ENCODE measurements around the gene PRKAR2B.
A peak's percentile ranks its signal among the peaks of the same experiment; 100 is the strongest.
"Not testable (repeated sequence)": the region's sequence is repeated elsewhere in the genome, so short reads cannot be mapped to it uniquely, and the experiment has no call there.

PRKAR2B gene

DNA sequence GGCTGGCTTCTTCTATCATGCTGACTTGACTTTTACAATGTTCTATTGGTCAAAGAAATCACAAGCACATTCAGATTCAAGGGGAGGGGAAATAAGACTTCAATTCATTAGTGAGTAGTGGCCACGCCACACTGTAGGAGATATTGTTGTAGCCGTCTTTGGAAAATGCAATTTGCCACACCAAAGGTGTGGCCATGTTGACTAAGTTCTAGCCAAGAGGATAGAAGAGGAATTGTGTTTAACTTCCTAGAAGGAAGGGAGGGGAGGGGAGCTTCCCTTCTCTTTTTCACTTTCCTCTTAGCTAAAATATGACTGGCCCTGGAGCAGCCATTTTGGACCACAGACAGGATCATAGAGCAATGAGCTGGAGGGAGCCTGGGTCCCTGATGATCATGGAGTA, 3.4 kb upstream of the PRKAR2B start:
- Histone ChIP-seq H3K4me3 (ENCODE audit: low read length in 2 of 2) (no peak overlapping the region), H3K27ac (ENCODE audit: low read length) (no peak overlapping the region), H3K27me3 (ENCODE audit: control insufficient read depth in 1 of 2, insufficient read depth in 2 of 2, low read length in 2 of 2) (no peaks in the 10 kb centered on the region), H3K9ac (ENCODE audit: low read length in 2 of 2) (no peak overlapping the region), H3K4me1 (ENCODE audit: control insufficient read depth, insufficient read depth, low read length) (peaks cover 2% of the 10 kb centered on the region), H3K9me3 (ENCODE audit: control insufficient read depth in 2 of 2, low read length in 2 of 2) (no peaks in the 10 kb centered on the region), H3K36me3 (ENCODE audit: control insufficient read depth in 2 of 2, insufficient read depth in 2 of 2, low read length in 2 of 2) (no peaks in the 10 kb centered on the region)

DNA sequence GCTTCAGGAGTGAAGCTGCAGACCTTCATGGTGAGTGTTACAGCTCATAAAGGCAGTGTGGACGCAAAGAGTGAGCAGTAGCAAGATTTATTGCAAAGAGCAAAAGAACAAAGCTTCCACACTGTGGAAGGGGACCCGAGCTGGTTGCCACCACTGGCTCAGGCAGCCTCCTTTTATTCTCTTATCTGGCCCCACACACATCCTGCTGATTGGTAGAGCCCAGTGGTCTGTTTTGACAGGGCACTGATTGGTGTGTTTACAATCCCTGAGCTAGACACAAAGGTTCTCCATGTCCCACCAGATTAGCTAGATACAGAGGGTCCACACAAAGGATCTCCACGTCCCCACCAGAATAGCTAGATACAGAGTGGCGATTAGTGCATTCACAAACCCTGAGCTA, 2.7 kb upstream of the PRKAR2B start:
- H3K4me3 ChIP-seq (ENCODE audit: low read length in 2 of 2); H3K4me1 ChIP-seq (ENCODE audit: control insufficient read depth, insufficient read depth, low read length); H3K27me3 ChIP-seq (ENCODE audit: control insufficient read depth in 1 of 2, insufficient read depth in 2 of 2, low read length in 2 of 2); H3K9ac ChIP-seq (ENCODE audit: low read length in 2 of 2); H3K27ac ChIP-seq (ENCODE audit: low read length); H3K36me3 ChIP-seq (ENCODE audit: control insufficient read depth in 2 of 2, insufficient read depth in 2 of 2, low read length in 2 of 2); H3K9me3 ChIP-seq (ENCODE audit: control insufficient read depth in 2 of 2, low read length in 2 of 2): not testable (repeated sequence)

DNA sequence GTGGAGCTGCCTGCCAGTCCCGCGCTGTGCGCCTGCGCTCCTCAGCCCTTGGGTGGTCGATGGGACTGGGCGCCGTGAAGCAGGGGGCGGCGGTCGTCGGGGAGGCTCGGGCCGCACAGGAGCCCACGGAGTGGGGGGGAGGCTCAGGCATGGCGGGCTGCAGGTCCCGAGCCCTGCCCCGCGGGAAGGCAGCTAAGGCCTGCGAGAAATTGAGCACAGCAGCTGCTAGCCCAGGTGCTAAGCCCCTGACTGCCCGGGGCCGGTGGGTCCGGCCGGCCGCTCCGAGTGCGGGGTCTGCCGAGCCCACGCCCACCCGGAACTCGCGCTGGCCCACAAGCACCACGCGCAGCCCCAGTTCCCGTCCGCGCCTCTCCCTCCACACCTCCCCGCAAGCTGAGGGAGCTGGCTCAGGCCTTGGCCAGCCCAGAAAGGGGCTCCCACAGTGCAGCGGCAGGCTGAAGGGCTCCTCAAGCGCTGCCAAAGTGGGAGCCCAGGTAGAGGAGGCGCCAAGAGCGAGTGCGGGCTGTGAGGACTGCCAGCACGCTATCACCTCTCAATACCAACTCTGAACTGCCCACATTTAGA, 2.1 kb upstream of the PRKAR2B start:
- not testable (repeated sequence) for H3K9me3 ChIP-seq (ENCODE audit: control insufficient read depth in 2 of 2, low read length in 2 of 2); H3K27me3 ChIP-seq (ENCODE audit: control insufficient read depth in 1 of 2, insufficient read depth in 2 of 2, low read length in 2 of 2); H3K4me1 ChIP-seq (ENCODE audit: control insufficient read depth, insufficient read depth, low read length); H3K9ac ChIP-seq (ENCODE audit: low read length in 2 of 2); H3K36me3 ChIP-seq (ENCODE audit: control insufficient read depth in 2 of 2, insufficient read depth in 2 of 2, low read length in 2 of 2); H3K27ac ChIP-seq (ENCODE audit: low read length); H3K4me3 ChIP-seq (ENCODE audit: low read length in 2 of 2)

DNA sequence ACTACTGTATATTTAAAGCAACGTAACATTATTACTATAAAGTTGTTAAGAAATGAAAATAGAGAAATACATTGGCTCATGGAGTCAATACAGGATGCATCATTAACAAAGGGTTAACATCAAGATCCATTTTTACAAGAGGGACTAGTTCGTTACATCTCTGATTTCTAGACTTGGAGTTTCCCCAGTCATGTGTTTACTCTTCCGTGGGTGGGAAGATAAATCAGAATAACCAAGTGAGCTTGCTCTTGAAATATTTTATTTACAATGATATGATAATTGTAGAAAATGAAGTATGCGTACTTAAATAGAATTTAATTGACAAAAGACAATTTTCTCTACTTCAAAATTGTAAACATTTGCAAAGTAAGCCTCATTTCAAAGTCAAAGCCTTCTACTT, 1.0 kb upstream of the PRKAR2B start:
- Histone ChIP-seq H3K27me3 (ENCODE audit: control insufficient read depth in 1 of 2, insufficient read depth in 2 of 2, low read length in 2 of 2) (no peaks in the 10 kb centered on the region), H3K9ac (ENCODE audit: low read length in 2 of 2) (peak overlapping the region in 1 of 2 donors; percentile 68), H3K36me3 (ENCODE audit: control insufficient read depth in 2 of 2, insufficient read depth in 2 of 2, low read length in 2 of 2) (no peaks in the 10 kb centered on the region), H3K4me3 (ENCODE audit: low read length in 2 of 2) (peak overlapping the region in 1 of 2 donors; percentile 78), H3K27ac (ENCODE audit: low read length) (peak overlapping the region; percentile 68), H3K9me3 (ENCODE audit: control insufficient read depth in 2 of 2, low read length in 2 of 2) (no peaks in the 10 kb centered on the region), H3K4me1 (ENCODE audit: control insufficient read depth, insufficient read depth, low read length) (peaks cover 2% of the 10 kb centered on the region)

DNA sequence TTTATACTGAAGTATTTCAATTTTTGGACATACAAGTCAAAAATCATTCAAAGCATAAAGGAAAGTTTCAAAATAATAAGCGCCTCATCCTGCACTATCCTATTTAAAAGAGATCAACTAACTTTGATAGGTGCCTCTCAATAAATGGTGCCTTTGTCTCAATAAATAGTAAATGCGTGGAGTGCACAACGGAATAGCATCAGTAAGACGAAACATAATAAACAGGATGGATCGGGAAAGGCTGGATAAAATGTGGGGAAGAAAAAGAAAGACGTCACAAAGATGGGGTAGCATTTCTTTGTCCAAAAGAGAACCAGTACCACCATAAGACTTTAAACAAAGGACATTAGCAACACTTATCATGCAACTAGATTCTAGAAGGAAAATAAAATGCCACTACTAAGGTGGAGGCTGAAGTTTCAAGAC, 571 bp upstream of the PRKAR2B start:
- H3K4me3 ChIP-seq (ENCODE audit: low read length in 2 of 2) = peak overlapping the region; percentile 61 to 78
- H3K36me3 ChIP-seq (ENCODE audit: control insufficient read depth in 2 of 2, insufficient read depth in 2 of 2, low read length in 2 of 2) = no peaks in the 10 kb centered on the region
- peak overlapping the region; percentile 48 to 68 for H3K9ac ChIP-seq (ENCODE audit: low read length in 2 of 2)
- H3K27me3 ChIP-seq (ENCODE audit: control insufficient read depth in 1 of 2, insufficient read depth in 2 of 2, low read length in 2 of 2) = no peaks in the 10 kb centered on the region
- H3K27ac ChIP-seq (ENCODE audit: low read length) = peak overlapping the region; percentile 68
- H3K4me1 ChIP-seq (ENCODE audit: control insufficient read depth, insufficient read depth, low read length) = peaks cover 2% of the 10 kb centered on the region
- H3K9me3 ChIP-seq (ENCODE audit: control insufficient read depth in 2 of 2, low read length in 2 of 2) = no peaks in the 10 kb centered on the region

DNA sequence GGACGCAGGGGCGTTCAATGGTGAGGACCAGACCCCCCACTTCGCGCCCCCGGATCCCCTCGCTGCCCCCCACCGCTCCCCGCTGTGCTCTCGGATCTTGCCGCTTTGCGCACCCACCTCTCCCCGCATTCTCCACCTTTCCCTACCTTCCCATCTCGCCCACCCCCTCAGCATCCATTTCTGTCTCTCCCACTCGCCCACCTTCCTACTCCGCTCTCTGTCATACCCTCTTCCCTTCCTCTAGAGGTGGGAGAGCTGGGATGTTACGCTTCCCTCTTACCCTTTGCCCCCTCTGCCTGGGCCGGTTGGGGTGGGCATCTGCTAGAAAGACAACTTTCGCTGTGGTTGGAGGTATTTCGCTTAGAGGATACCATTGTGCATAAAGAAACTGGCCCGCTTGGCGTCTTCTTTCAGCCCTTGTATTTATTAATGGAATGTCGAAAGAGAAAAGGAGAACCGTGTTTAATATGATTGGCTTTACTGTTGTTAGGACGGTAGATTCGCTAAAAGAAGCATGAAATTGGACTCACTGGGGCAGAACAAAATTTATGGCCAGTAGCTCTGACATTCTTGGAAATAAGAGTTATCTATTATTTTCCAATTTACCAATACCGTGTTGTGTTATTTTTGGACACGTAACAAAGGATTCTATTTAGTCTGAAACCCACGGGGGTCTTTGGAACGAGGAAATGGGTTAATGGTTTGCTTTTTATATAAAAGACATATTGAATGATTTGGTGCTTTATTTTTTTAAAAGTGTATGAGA, 873 bp downstream of the PRKAR2B start:
- Histone ChIP-seq H3K27ac (ENCODE audit: low read length) (no peak overlapping the region), H3K27me3 (ENCODE audit: control insufficient read depth in 1 of 2, insufficient read depth in 2 of 2, low read length in 2 of 2) (no peaks in the 10 kb centered on the region), H3K4me3 (ENCODE audit: low read length in 2 of 2) (peak overlapping the region; percentile 85), H3K36me3 (ENCODE audit: control insufficient read depth in 2 of 2, insufficient read depth in 2 of 2, low read length in 2 of 2) (no peaks in the 10 kb centered on the region), H3K9me3 (ENCODE audit: control insufficient read depth in 2 of 2, low read length in 2 of 2) (no peaks in the 10 kb centered on the region), H3K4me1 (ENCODE audit: control insufficient read depth, insufficient read depth, low read length) (peaks cover 2% of the 10 kb centered on the region), H3K9ac (ENCODE audit: low read length in 2 of 2) (peak overlapping the region; percentile 58 to 73)

DNA sequence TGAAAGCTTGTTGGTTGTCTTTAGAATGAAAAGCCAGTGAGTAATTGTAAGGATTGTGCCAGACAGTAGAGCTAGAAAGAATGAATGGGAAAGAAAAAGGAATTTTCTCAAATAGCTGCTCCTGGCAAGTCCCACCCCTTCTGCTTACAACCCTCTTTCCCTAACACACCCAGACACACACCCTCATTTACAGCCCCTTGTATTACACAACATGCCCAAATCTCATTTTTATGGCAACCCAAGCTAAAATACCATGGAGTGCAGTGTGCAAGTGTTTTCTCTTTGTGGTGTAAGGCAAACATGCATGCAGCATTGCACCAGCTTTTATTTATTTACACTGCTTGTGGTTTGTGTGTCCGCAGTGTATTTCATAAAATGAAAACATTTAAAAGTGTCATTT, 1.5 kb downstream of the PRKAR2B start:
- Histone ChIP-seq H3K9me3 (ENCODE audit: control insufficient read depth in 2 of 2, low read length in 2 of 2) (no peaks in the 10 kb centered on the region), H3K4me3 (ENCODE audit: low read length in 2 of 2) (peak overlapping the region; percentile 85), H3K27me3 (ENCODE audit: control insufficient read depth in 1 of 2, insufficient read depth in 2 of 2, low read length in 2 of 2) (no peaks in the 10 kb centered on the region), H3K9ac (ENCODE audit: low read length in 2 of 2) (peak overlapping the region in 1 of 2 donors; percentile 73), H3K27ac (ENCODE audit: low read length) (no peak overlapping the region), H3K4me1 (ENCODE audit: control insufficient read depth, insufficient read depth, low read length) (peaks cover 5% of the 10 kb centered on the region), H3K36me3 (ENCODE audit: control insufficient read depth in 2 of 2, insufficient read depth in 2 of 2, low read length in 2 of 2) (no peaks in the 10 kb centered on the region)

DNA sequence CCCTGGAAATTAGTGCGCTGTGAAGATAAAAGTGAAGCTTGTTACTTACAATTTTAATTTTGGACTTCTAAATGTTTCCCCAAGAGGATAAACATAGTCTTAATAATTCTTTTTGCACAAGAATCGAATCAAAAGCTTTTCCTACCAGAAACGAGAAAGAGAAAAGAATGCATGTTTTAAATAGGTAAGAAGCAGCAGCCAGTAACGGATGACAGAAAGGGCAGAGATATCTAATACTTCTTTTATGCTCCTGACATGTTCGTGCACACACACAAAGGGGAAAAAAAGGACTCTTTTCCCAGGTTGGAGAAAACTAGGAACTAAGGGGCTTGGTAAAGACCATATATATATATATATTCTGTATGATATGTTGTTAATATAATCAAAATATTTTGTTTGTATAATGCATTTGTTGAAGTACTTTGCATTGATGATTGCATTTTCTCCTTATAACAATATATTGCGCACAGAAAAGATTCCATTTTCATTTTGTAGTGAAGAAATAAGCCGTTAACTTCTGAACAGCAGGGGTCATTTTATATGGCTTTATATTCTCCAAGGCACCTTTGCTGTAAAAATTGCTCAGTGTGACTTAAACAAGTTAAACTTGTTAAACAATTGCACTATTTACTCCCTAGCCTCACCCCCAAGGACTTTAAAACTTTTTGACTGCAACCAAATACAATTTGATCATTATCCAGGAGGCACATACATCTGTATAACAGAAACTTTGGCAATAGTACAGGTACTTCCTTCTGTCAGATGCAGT, 2.2 kb downstream of the PRKAR2B start:
- Histone ChIP-seq H3K27ac (ENCODE audit: low read length) (no peak overlapping the region), H3K9ac (ENCODE audit: low read length in 2 of 2) (no peak overlapping the region), H3K4me3 (ENCODE audit: low read length in 2 of 2) (peak overlapping the region in 1 of 2 donors; percentile 85)

DNA sequence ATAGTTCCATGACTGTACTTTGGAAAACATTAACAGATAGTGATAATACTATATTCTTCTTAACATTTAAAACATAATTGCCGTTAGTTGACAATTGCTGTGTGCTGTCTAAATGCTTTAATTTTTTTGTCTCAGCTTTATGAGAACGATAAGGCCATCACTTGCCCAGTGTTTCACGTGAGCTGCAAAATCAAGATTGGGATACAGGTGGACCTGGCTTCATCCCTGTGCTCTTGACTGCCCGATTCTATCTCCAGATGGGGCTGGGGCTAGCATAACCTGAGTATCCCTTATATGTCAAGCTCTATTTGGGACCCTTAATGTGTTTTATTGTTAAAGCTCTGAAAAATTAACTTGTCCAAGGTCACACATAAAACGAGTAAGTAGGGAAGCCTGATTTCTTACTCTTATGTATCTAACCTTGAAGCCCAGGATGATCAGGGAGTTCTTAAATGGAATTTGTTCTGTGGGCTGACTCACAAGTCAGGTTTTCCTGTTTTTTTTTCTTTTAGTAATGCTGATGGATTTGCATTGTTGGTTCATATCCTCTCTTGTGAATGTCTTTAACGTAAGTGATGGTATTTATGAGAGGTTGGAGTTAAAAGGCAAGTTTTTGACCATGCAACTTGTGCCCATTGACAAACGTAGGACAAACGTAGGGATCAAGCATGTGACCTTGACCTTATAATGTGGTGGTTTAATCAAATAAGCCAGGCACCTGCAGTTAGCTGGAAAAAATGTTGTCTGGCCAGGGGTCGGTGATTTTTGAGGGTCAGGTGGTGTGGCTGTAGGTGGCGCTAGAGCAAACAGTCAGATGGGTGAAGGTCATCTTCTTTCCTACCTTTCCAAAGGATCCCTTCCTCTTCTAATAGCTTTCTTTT, 3.6 kb downstream of the PRKAR2B start:
- Histone ChIP-seq H3K27me3 (ENCODE audit: control insufficient read depth in 1 of 2, insufficient read depth in 2 of 2, low read length in 2 of 2) (no peaks in the 10 kb centered on the region), H3K4me3 (ENCODE audit: low read length in 2 of 2) (no peak overlapping the region), H3K4me1 (ENCODE audit: control insufficient read depth, insufficient read depth, low read length) (peaks cover 5% of the 10 kb centered on the region)

More for the DNA sequence above, 2.2 kb downstream of the PRKAR2B start:
- peaks cover 5% of the 10 kb centered on the region for H3K4me1 ChIP-seq (ENCODE audit: control insufficient read depth, insufficient read depth, low read length)
- no peaks in the 10 kb centered on the region for H3K9me3 ChIP-seq (ENCODE audit: control insufficient read depth in 2 of 2, low read length in 2 of 2)
- no peaks in the 10 kb centered on the region for H3K36me3 ChIP-seq (ENCODE audit: control insufficient read depth in 2 of 2, insufficient read depth in 2 of 2, low read length in 2 of 2)
- H3K27me3 ChIP-seq (ENCODE audit: control insufficient read depth in 1 of 2, insufficient read depth in 2 of 2, low read length in 2 of 2) = no peaks in the 10 kb centered on the region

DNA sequence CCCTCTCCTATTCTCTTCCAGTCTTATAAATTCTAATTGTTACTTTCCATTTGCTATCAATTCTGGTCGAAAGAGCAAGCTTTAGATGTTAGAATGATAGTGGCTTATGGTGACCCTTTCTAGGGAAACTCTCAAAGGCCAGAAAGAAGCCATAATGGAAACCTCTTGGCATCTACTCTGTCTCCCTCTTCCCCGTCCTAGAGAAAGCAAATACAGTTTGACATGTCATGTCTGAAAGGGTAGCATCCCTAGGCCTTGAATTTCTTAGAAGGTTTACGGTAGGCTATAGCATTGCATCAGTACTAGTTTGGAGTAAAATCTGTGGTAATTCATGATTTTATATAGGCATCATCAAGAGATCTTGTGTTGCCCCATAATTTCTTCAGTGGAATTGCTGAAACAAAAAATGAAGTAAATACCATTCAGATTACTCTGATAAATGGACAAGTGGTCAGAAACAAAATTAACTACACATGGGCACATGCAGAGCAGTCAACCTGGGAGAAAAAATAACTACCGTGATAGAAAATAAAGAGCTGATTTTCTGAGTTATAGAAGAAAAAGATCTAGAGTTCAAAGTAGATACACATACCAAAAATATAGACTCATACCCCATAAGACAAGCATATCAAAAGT, 4.4 kb downstream of the PRKAR2B start:
- Histone ChIP-seq H3K9me3 (ENCODE audit: control insufficient read depth in 2 of 2, low read length in 2 of 2) (no peaks in the 10 kb centered on the region), H3K4me3 (ENCODE audit: low read length in 2 of 2) (no peak overlapping the region), H3K27me3 (ENCODE audit: control insufficient read depth in 1 of 2, insufficient read depth in 2 of 2, low read length in 2 of 2) (no peaks in the 10 kb centered on the region), H3K9ac (ENCODE audit: low read length in 2 of 2) (no peak overlapping the region), H3K36me3 (ENCODE audit: control insufficient read depth in 2 of 2, insufficient read depth in 2 of 2, low read length in 2 of 2) (no peaks in the 10 kb centered on the region), H3K4me1 (ENCODE audit: control insufficient read depth, insufficient read depth, low read length) (peaks cover 5% of the 10 kb centered on the region), H3K27ac (ENCODE audit: low read length) (no peak overlapping the region)

More for the DNA sequence above, 3.6 kb downstream of the PRKAR2B start:
- Histone ChIP-seq H3K9me3 (ENCODE audit: control insufficient read depth in 2 of 2, low read length in 2 of 2) (no peaks in the 10 kb centered on the region), H3K9ac (ENCODE audit: low read length in 2 of 2) (no peak overlapping the region), H3K27ac (ENCODE audit: low read length) (no peak overlapping the region), H3K36me3 (ENCODE audit: control insufficient read depth in 2 of 2, insufficient read depth in 2 of 2, low read length in 2 of 2) (no peaks in the 10 kb centered on the region)

Data from stomach smooth muscle (tissue), 2 donors.